C4-2B (cell line): ENCODE results near the gene TXNDC11.

Experiments used
- H3K27ac ChIP-seq: fragments of 450-650 bp; 2 replicates; pipeline ENCODE4 v1.5.1; 2017
- ZFX ChIP-seq: fragments of 450-650 bp; IDR thresholded peaks from 2 replicates; pipeline ENCODE4 v1.6.1; 2017
- TF ChIP-seq, protein P1 (sequence below): fragments of 450-650 bp; conservative IDR thresholded peaks from 2 replicates; pipeline ENCODE4 v1.5.1; 2017; ENCODE audit warnings: mild to moderate bottlenecking

The TXNDC11 gene

DNA sequence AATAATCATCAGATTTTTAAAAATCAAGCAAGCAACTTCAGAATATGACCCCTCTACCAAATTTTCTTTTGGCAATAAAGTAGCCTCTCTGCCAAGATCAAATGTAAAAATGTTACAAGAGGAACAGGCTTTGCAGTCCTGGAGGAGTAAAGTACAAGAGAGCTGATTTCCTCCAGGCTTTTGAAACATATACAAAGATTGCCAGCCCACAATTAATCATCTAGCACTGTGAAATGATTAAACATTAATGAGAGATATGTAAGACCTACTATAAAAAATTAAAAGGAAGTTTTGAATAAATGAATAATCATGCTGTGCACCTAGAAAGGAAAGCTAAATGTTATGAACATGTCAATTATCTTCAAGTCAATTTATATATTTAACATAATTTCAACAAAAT lies 26.3 kb downstream of the TXNDC11 start:
- H3K27ac ChIP-seq, result no peak overlapping the region
- no peak for TF ChIP-seq ZFX
- TF ChIP-seq, protein P1, sequence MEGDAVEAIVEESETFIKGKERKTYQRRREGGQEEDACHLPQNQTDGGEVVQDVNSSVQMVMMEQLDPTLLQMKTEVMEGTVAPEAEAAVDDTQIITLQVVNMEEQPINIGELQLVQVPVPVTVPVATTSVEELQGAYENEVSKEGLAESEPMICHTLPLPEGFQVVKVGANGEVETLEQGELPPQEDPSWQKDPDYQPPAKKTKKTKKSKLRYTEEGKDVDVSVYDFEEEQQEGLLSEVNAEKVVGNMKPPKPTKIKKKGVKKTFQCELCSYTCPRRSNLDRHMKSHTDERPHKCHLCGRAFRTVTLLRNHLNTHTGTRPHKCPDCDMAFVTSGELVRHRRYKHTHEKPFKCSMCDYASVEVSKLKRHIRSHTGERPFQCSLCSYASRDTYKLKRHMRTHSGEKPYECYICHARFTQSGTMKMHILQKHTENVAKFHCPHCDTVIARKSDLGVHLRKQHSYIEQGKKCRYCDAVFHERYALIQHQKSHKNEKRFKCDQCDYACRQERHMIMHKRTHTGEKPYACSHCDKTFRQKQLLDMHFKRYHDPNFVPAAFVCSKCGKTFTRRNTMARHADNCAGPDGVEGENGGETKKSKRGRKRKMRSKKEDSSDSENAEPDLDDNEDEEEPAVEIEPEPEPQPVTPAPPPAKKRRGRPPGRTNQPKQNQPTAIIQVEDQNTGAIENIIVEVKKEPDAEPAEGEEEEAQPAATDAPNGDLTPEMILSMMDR, result no peak

GRCh38 chr16:11715246-11715947 lies 27.3 kb downstream of the TXNDC11 start:
- no peak overlapping the region for H3K27ac ChIP-seq
- TF ChIP-seq, protein P1, result no peak
- TF ChIP-seq ZFX, result no peak

- H3K27ac ChIP-seq, result no peak overlapping the region
- TF ChIP-seq ZFX, result no peak
- TF ChIP-seq, protein P1, result no peak
Measured at GRCh38 chr16:11712122-11712521, 30.5 kb downstream of the TXNDC11 start.

DNA sequence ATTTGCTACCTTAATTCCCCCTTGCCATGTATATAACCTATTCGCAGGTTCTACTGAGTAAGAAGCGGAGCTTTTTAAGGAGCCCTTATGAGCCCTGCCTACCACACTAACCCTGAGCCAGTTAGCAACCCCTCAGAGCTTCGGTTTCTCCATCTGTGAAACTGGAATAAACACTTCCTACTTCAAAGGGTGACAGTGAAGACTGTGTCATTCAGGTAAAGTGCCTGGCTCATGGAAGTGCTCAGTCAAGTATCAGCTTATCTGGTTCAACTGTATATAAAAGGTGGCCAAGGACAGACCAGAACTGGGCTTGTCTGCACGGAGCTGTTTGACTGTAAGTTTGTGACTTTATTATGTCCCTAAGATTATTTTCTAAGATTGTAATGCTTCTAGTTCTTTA lies 31.0 kb downstream of the TXNDC11 start:
- no peak overlapping the region for H3K27ac ChIP-seq
- TF ChIP-seq ZFX, result no peak
- TF ChIP-seq, protein P1, result no peak

- H3K27ac ChIP-seq, result no peak overlapping the region
Measured at GRCh38 chr16:11708421-11708820, 34.2 kb downstream of the TXNDC11 start.

DNA sequence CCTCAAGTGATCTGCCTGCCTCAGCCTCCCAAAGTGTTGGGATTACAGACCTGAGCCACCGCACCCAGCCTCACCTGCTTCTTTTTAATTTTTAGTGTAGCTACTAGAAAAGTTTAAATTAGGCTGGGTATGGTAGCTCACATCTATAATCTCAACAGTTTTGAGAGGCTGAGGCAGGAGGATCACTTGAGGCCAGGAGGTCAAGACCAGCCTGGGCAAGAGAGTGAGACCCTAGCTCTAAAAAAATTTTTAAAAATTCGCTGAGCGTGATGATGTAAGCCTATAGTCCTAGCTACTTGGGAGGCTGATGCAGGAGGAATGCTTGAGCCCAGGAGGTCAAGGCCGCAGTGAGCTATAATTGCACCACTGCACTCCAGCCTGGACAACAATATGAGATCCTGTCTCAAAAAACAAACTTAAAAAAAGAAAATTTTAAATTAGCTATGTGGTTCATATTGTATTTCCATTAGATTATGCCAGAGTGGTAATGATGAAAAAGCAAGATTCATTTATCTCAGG lies 34.9 kb downstream of the TXNDC11 start:
- no peak overlapping the region for H3K27ac ChIP-seq
- TF ChIP-seq, protein P1, result no peak
- TF ChIP-seq ZFX, result no peak

More at GRCh38 chr16:11708421-11708820, 34.2 kb downstream of the TXNDC11 start:
- TF ChIP-seq ZFX, result no peak
- TF ChIP-seq, protein P1, result no peak

DNA sequence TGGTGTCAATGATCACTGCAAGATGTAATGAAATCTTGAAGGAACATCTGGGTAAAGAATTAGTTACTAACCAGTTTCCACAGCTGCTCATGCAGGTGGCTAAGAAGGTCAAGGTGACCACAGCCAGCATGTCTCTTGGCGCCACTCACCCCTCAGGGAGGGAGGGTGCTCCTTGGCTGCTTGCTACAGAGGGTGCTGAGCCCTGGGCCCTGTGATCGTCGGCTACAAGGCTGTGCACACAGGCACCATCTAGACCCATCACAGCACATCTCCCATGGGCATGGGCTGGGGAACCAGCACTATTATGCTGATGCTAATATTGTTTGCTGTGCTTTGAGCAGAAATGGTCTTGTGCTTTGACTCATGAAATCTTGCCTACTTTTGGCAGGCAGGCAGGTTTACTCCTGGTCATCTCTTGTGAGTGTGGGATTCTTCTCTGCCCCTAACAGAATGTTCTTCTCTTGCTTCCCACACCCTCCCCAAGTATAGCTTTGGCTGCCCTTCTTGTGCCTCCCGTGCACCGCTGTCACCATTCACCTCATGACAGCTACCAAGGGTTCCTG lies 36.4 kb downstream of the TXNDC11 start:
- TF ChIP-seq, protein P1, result no peak
- TF ChIP-seq ZFX, result no peak
- peak overlapping the region; percentile 47 for H3K27ac ChIP-seq
